NCI-H1105 (cell line): ENCODE measurements around the gene ST8SIA2.

Experiments used
- DNase-seq: peaks from one replicate; lab custom pipeline; 2025; lab: John Stamatoyannopoulos, UW

ST8SIA2 gene

GRCh38 chr15:92494806-92495336, 101.2 kb downstream of the ST8SIA2 start:
- DNase-seq = no peak

GRCh38 chr15:92495446-92495845, 101.8 kb downstream of the ST8SIA2 start:
- DNase-seq = no peak

GRCh38 chr15:92499731-92500530, 106.2 kb downstream of the ST8SIA2 start:
- no peak for DNase-seq

- no peak for DNase-seq
These were observed 108.7 kb downstream of the ST8SIA2 start for GRCh38 chr15:92502336-92502735.

- no peak for DNase-seq
These were observed 109.5 kb downstream of the ST8SIA2 start for GRCh38 chr15:92502930-92503857.

- DNase-seq = no peak
These were observed 110.2 kb downstream of the ST8SIA2 start for GRCh38 chr15:92503889-92504288.

GRCh38 chr15:92505611-92506010, 111.9 kb downstream of the ST8SIA2 start:
- DNase-seq = no peak

- no peak for DNase-seq
These were observed 112.8 kb downstream of the ST8SIA2 start for GRCh38 chr15:92506506-92506905.

- no peak for DNase-seq
These were observed 116.6 kb downstream of the ST8SIA2 start for GRCh38 chr15:92510163-92510882.
